NT2/D1 (cell line): ENCODE measurements around the gene PALLD.

Source experiments
- SUZ12 ChIP-seq: IDR thresholded peaks from 2 replicates; pipeline ENCODE4 v1.6.1; 2011; ENCODE audit not compliant: insufficient read length, insufficient read depth; ENCODE audit errors: extremely low read depth
- YY1 ChIP-seq: IDR thresholded peaks from 2 replicates; pipeline ENCODE4 v1.6.1; 2011; ENCODE audit not compliant: insufficient read length, insufficient read depth

- TF ChIP-seq YY1 (no peak), SUZ12 (no peak)
These were observed 396.4 kb downstream of the PALLD start for GRCh38 chr4:168893205-168893604.
